Esophagus mucosa (tissue), 1 donor: ENCODE data around the gene IGDCC3. TPM values are rescaled to one million over a fixed set of nuclear protein-coding genes. Genes with fewer than 3 reads are reported as not detected.

ENCODE experiments used
- ATAC-seq: fragments of 200-7000 bp; cut with Tn5 transposase; one replicate; pipeline ENCODE4 v1.9.1; 2020
- total RNA-seq: library from RNA; stranded (reverse); gene quantifications from one replicate; pipeline ENCODE4 v1.2.4, GENCODE V29; 2023
- donor health status: DM: yes; HTN: yes; CAD: no.

Gene IGDCC3
- total RNA-seq, 1 donor from 2014 or later, result 0.08 TPM

DNA sequence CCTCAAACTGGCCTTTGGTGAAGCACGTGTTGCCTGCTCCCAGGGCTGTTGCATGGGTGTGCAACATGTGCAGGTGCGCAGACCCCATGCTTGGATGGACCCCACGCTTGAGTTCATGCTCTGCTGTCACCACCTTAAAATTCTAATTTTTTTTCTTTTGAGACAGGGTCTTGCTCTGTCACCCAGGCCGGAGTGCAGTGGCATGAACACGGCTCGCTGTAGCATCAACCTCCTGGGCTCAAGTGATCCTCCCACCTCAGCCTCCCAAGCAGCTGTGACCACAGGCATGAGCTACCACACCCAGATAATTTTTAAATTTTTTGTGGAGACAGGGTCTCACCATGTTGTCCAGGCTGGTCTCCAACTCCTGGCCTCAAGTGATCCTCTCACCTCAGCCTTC, 9.1 kb upstream of the IGDCC3 start:
- no peak for ATAC-seq

DNA sequence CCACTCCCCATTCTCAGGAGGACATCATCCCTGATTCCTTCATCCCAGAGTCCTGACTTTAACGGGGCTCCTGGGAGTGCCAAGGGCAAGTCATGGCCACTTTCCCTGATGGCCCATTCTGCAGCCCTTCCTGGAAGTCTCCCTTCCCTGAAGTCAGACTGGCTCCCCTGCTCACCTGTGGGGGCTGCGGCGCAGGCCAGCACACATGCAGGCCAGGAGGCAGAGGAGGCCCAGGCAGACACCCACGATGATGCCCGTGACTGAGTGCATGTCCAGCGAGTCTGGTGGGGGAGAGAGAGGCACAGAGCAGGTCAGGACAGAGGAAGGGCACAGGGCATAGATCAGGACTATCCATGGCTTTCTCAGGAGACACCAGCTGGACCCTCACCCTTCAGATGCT, 8.6 kb upstream of the IGDCC3 start:
- no peak for ATAC-seq

DNA sequence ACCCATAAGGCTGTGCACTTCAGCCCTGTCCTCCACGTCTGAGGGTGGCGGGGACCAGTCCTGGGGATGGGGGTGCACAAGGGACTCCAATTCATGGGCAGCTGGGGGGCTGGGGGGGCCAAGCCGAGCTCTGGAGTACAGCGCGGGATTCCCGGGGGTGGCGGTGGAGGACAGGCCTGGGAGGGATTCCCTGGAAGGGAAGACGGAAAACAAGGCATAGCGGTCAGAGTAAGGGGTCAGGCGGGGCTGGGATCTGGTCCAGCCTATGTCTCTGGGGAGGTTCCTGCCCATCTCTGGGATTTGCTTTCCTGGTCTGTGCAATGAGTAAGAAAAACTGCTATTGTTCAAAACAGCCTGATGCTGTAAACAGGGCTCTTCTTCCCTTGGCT, 8.1 kb upstream of the IGDCC3 start:
- ATAC-seq, result no peak

DNA sequence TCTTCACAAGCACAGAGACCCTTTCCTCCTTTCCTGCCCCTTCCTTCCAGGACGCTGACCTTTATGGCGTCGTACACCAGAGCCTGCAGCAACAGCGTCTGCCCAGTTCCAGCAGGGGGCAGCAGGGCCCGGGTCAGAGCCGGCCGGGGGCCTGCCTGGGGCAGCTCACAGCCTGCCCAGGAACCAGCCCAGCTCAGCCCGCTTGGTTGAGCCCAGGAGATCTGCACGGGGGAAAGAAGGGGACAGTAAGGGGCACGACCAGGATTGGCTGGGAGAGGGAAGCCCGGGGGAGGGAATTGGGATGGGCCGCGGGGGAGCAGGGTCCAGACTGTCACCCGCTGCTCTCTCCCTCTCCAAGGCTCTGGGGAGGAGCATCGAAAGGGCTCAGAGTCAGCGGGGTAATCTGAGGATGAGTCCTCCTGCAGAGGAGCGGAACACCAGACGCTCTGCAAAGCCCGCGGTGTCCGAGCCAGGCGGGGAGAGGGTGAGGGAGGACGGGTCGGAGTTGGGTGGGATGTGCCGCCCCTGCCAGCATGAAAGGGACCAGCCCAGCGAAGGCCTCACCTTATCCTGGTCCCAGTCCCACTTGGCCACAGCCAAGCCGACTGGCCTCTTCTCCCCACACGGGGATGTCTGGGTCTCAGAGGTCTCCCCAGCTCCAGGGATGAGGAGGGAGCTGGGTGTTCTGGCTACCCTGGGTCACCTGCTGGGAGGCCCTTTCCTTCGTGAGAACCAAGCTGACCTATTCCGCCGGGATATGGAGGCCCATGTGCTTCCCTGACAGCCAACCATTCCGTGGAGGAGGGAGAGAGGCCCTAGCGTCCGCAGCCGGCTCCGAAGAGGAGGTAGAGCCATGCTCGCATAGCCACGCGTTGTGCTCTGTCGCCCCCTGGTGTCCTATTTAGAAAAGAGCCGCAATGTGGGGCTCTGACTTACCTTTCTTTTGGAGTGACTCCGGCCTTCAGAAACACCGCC, 7.4 kb upstream of the IGDCC3 start:
- peak; percentile 92 for ATAC-seq

DNA sequence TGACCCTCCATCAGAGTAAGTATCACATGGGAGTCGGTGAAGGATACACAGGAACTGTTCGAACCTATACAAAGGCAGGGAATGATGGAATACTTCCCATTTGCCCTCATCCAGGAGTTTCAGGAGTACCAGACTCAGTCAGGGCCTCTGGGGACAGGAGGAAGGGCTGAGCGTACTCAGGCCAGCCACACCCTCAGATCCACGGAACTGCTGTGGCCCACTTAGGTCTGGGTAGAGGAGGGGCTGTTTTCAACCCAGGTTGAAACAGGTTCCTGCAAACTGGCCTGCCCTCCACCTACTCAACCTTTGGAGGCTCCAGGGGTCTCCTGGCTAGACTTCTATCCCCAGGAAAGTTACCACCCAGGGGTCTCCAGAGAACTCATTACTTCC, 6.7 kb upstream of the IGDCC3 start:
- ATAC-seq, result no peak

DNA sequence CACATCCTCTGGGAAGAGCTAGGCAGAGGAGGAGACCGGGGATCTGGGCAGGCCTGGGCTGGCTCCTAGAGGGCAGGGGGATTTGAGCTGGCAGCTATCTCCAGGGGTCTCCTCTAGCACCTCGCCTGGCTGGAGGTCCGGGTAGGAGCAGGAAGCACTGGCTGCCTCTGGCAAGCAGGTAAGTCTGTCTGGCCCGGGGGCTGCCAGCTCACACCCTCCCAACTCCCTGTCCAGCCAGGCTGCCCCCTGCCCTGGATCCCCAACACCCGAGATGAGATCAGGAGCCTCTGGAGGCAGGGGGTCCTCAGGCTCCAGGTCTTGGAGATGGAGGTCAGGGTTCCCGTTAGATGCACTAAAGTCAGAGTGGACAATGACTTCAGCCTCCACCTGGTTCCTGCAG, 6.2 kb upstream of the IGDCC3 start:
- no peak for ATAC-seq

DNA sequence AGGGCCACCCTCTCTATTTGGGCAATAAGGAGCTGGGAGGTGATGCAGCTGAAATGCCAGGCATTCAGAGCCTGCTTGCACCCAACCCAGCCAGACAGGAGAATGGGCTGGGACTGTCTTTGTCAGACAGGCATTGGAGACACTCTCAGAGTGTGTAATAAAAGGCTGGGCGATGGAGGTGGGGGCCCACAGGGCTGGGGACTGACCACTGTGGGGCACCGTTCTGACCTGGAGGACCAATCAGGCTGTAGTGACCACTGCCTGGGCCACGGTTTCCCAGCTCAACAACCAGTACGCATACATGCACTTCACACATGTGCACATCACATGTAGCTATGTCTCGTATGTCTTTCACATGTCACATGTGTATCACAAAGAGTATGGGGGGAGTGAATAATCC, 5.7 kb upstream of the IGDCC3 start:
- ATAC-seq, result no peak

DNA sequence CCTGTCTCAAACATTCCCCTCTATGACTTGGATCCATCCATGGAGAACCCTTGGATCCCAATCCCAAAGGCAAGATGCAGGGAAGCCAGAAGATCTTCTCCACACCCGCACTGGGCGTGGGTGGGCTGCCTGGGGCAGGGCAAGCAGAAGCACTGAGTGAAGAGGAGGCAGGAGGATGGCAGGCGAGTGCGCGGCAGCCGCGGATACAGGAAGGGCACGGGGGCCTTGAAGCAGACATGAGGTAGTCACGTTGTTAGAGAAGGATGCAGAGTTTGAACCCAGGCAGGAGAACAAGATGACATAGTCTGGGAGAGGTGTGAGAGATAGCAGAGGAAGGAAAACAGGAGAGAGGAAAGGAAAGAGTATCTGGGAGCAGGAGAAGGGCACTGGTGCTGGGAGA, 5.1 kb upstream of the IGDCC3 start:
- no peak for ATAC-seq

DNA sequence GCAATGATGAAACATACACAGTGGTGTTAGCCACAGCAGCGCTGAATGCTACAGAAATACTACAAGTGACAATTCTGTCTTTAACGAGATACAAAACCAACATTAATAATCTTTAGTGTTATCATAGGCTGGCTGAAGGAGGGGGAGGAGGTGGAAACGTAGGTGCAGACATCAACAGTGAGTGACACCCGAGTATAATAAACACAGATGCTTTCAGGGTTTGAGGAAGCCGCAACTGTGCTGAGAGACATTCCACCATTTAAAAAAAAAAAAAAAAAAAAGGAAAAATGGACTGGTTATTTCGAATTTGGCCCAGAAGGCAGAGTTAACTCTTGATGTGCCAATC, 4.3 kb upstream of the IGDCC3 start:
- no peak for ATAC-seq

DNA sequence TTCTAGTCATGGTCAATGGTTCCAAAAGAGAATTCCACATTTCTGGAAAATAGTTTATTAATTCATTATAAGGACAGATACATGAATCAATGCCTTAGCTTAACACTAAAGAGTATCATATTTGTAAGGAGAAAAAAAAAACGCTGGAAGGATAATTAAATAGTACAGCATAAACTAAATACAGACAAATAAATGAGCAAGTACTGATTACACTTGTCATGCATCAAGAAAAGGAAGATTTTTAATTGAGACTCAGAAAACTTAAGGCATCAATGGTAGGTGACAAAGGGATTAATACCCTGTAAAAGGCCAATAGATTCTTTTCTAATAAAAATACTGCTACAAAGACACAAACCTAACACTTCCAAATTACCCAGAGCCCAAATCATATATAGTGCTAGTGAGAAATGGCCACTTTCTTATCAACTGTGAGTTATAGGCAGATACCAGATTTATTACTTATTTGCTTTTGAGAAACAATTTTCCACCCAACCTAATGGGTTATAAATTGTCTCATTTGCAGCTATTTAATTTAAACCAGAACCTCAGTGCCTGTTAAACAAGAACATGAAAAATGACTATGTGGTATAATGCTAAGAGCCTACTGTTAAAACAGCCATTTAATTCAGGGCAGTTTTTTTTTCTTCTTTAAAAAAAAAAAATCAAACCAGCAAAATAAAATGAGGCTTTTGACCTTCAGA, 3.8 kb upstream of the IGDCC3 start:
- ATAC-seq, result no peak

DNA sequence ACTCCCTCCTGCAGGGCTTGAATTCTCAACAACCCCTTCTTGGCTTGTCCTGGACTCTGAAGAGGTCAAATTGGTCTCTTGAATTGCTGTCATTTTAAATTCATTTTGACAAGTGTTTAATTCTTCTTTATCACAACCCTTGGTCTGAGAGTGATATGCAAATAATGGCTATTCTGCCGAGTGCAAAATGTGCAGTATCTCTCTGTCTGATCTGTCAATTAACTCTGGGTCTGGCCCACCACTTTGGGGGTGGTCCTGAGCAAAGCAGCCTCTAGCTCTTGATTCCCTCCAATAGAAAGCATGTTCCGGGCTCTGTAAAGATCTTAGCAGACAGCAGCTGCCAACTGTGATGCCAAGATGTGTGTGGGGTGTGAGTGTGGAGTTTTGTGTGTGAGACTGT, 2.2 kb upstream of the IGDCC3 start:
- no peak for ATAC-seq

DNA sequence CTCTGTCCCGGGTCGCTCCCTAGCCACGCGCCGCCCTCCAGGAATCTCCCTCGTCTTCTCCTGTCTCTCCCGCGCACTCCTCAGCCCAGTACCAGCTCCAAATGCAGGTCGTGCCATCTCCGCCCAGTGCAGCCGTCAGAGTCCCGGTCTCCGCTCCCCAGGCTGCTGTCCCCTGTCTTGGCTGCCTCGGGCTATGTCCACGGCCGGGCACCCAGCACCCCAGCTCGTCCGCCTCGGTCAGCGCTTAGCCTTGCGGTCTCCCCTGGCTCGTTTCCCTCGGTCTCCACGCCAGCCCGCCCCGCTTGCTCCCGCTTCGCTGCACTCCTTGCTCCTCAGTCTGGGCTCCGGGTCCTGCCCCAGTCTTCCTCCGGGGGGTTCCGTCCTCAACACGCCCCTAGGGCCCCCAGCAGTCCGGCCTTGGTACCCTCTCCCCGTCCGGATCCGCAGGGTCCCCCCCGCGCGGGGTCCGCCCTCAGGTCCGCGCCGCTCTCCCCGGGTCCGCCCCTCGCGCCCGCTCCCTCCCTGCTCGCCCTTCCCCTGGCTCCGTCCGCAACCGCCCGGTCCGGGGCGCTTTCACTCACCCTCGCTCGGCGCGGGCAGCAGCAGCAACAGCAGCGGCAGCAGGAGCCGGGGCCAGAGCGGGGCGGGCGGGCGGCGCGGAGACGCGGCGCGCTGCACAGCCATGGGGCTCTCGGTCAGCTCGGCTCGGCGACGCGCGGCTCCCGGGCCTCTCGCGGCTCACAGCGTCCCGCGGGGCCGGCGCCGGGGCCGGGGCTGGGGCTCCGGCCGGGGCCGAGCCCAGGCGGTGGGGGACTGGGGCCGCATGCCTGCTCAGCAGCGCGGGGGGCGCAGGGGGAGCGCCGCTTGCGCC, 462 bp downstream of the IGDCC3 start:
- peak; percentile 36 for ATAC-seq

DNA sequence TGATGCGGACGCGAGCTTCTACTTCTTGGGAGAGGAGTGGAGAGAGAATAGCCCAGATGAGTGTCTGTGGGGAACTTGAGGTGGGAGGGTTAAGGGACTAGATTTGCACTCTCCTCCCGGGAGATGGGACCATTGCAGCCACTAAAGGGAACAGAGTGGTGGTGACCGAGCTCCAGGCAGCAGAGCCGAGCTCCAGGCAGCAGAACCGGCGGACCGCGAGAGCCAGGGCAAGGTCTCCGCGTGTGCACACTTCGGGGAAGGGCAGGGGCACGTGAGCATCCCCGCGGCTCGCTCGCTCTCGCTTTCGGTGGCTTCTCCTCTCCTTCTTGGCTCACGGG, 1.1 kb downstream of the IGDCC3 start:
- ATAC-seq, result peak; percentile 24

DNA sequence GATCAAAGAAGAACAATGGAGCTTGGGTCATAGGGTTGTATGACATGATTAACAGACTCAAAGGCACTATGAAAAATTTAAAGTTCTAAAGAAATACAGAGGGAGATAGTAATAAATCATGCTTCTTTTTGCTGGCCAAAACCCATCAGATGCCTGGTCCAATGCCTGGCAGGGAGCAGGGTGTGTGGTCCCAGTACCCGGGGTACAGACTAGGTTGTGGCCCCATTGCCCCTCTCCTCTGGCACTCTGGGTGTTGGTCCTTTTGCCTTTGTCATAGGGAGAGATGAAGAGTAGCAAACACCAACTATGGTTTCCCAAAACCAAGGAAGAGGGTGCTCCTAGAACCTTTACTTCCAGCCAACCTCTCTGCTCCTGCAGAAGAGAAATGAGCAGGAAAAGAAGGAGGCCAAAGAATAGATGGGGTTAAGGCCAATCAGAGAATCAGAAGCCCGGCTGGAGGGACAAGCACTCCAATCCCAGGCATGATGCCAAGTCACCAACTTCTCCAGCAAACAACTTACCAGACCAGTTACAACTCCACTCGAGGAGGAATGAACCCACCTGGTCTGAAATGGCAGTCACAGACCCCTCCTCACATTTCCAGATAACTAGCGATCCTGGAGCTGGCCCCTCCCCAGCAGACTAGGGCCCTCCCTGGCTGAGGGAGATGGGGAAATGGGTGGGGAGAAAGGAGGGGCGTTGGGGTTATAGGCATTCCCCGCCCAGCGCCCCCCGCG, 1.8 kb downstream of the IGDCC3 start:
- ATAC-seq, result no peak

DNA sequence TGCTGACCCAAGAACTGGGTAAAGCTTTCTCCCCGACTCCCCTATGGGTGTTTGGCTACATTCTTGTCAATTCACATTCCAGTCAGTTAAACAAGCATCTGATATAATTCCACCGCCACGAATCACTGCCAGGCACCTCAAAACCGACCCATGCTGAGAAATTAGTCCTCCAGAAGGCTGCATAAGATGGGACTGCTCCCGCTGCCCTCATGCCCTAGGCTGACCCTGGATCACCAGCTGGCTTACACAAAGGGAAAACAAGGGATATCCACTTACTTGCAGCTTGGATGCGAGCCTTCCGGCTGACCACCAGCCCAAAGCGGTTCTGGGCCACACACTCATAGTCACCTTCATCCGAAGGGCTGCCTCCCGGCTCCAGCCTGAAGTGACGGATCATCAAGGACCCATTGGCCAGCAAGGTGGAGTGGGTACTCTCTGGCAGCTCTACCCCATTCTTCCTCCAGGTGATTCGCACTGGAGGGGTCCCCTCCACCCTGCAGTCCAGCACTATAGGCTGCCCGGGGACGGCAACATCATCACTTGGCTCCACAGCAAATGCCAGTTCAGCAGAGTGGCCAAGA, 2.9 kb downstream of the IGDCC3 start:
- ATAC-seq, result no peak

DNA sequence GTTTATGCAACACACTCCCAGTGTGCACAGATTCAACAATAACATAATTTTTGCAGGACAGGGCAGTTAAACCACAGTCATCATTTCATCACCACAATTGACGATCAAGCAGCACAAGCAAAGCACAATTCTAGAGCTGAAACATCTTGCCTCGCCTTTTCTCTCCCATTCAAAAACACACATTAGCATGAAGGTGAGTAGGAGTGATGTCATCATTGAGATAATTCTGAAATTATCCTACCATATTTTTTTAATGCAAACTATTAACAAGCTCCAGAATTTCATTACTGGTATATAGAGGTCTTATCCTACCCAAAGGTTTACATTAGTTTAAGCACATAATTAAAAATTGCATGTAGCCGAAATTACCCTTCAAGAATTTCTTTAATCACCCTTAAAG, 3.5 kb downstream of the IGDCC3 start:
- ATAC-seq, result no peak

DNA sequence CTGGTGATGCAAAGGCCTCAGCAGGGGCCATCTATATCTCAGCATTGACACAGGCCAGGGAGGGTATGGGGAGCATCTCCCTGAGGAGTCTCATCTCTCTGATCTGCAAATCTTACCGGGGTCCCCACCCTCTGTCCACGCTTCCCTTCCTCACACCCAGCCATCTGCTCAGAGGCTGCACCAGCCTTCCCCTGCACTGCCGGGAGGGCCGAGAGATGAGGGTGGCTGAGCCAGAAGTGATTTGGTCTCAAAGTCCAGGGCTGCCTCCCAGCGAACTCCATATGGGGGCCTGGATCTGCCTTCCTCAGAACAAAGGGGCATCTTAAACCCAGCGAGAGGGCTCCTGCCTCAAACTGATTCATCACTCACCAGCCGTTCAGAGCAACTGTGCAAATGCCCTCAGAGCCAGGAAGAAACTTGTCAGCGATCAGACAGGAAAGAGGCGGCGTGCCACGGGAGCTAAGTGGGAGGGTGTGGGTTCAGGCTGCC, 4.6 kb downstream of the IGDCC3 start:
- ATAC-seq, result no peak

DNA sequence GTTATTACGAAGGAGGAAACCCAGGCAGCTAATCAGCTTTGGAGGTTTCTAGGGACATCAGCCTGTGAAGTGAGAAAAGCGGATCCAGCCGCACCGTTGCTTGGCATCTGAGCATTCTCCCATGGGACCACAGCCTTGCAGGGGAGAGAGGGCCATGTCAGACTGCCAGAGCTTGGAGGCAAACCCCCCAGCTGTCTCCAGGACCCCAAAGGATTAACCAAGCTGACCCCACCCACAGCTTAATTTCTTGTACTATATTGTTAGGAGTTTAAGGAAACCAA, 5.1 kb downstream of the IGDCC3 start:
- no peak for ATAC-seq

DNA sequence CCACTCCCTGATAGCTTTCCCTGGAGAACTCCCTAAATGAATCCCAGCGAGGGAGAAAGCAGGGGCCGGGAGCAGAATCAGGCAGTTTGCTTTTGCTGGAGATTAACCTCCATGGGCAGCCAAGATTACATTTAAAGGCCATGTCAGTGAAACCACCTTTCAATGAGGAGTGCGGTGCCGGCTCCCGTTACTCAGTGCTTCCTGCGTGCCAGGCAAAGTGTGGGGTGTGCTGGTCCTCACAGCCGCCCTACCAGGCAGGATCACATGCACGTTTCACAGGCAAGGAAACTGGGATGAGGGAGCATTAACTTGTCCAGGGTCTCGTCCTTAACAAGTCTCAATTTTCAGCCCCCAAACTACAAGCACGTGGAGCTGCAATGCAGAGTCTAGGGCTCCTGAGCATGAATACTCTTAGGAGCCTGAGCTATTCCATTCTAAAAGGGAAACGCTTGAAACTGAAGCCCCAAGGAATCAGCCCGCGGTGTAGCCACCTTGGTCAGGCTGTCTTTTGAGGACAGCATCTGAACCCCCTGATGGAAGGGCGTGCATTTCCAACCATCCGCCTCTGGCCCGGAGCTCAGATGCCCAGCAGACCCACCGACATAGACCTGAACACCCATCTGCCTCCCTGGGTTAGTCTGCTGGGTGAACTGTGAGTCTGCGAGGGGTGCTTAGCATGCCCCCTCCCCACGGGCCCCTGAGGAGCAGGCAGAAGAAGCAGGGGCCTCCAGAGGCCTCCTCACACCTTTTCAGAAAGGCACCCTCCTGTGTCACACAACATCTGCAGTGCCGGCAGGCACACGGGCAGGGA, 5.6 kb downstream of the IGDCC3 start:
- ATAC-seq, result no peak

DNA sequence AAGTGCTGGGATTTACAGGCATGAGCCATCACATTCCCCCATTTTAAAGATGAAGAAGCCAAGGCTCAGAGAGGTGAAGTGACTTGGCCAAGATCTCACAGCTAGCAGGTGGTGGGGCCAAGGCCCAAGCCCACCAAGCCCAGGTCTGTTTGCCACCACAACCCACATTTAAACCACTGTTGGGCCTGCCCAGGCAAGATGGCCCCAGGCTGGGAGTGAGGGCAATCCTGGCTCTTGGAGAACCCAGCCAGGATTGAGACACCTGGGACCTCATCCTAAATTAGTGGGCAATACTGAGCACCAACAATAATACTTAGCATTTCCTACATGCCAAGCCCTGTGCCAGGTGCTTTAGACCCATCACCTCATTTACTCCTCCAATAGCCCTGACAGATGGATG, 6.9 kb downstream of the IGDCC3 start:
- ATAC-seq, result no peak

DNA sequence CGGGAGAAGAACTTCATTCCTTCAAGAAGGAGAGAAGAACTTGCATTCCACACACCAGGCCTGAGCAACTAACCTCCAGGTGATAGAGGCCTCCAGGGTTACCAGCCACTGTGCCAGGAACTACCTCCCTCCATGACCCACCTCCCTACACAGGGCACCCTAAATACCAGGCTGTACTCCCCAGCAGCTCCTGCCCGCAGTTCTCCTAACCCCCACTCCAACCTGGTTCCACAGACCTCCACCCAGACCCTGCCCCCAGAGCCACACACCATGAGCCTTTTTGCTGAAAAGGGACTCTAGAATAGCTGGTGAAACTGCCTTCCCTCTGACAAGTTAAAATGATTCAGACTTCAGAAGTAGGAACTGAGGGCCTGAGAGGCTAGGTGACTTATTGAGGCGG, 8.2 kb downstream of the IGDCC3 start:
- ATAC-seq, result no peak

DNA sequence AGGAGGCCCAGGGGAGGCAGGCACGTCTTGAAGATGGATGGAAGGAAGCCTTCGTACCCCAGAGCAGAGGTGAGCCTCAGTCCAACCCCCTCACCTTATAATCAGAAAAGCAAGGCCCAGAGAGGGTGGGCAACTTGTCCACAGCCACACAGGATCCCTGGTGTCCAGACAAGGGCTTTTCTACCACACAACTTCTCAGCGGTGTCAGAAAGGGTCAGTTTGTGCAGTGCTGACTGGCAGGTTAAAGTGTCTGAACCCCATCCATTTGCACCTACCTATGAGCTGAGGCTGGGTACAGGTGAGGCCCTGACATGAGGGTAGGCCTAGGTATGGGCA, 8.6 kb downstream of the IGDCC3 start:
- no peak for ATAC-seq
